Fibroblast of mammary gland (primary cell): ENCODE measurements around the gene ANKRD7.

Source experiments
- DNase-seq: peaks from one replicate; pipeline ENCODE4 v3.0.0-alpha.2; 2010; ENCODE audit warnings: low read depth
- H3K4me3 ChIP-seq: 2 replicates; pipeline ENCODE4 v1.5.1; 2011; ENCODE audit warnings: low read depth, mild to moderate bottlenecking, low read length, moderate library complexity; ENCODE audit not compliant: control insufficient read depth
- TF ChIP-seq, protein P1 (sequence below): conservative IDR thresholded peaks from 2 replicates; pipeline ENCODE4 v1.5.1; 2011; ENCODE audit warnings: low read depth, low read length, inconsistent platforms; ENCODE audit not compliant: control insufficient read depth, insufficient read depth

Gene ANKRD7

DNA sequence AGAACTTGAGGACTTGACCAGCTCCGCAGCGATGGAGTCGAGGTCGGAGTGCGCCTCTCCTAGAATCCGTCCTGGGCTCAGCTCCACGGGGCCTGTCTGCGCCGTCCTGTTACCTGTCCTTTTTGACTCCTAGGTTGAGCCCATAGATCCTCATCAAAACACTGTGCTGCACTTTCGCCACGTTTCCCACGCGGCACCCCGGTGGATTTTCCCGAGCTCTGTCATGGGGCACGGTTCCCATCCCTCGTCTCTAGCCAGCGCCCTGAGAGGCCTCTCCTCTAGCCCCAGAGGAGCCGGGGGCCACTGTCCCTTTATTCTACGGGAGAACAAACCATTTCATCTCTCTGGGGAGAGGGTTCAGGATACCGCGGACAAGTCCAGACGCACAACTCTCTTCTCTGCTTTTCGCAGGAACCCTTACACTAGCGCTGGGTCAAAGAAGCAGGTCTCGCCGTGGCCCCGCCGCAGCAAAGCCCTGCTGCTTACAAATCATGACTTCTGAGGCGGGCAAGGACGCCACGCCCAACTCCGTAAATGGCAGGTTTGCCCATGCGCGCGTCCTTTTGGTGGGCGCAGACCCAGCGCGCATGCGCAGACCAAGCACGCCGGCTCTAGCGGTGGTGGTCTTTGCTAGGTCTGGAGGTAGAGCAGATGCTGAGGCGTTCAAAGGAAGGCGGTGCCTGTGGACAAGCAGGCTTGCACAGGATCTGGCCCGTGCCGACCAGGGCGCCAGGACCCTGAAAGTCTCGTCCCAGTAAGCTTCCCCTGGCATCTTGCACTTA lies 10.3 kb upstream of the ANKRD7 start:
- DNase-seq = peak; percentile 78
- H3K4me3 ChIP-seq = peak overlapping the region; percentile 77
- TF ChIP-seq, protein P1, sequence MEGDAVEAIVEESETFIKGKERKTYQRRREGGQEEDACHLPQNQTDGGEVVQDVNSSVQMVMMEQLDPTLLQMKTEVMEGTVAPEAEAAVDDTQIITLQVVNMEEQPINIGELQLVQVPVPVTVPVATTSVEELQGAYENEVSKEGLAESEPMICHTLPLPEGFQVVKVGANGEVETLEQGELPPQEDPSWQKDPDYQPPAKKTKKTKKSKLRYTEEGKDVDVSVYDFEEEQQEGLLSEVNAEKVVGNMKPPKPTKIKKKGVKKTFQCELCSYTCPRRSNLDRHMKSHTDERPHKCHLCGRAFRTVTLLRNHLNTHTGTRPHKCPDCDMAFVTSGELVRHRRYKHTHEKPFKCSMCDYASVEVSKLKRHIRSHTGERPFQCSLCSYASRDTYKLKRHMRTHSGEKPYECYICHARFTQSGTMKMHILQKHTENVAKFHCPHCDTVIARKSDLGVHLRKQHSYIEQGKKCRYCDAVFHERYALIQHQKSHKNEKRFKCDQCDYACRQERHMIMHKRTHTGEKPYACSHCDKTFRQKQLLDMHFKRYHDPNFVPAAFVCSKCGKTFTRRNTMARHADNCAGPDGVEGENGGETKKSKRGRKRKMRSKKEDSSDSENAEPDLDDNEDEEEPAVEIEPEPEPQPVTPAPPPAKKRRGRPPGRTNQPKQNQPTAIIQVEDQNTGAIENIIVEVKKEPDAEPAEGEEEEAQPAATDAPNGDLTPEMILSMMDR = no peak

DNA sequence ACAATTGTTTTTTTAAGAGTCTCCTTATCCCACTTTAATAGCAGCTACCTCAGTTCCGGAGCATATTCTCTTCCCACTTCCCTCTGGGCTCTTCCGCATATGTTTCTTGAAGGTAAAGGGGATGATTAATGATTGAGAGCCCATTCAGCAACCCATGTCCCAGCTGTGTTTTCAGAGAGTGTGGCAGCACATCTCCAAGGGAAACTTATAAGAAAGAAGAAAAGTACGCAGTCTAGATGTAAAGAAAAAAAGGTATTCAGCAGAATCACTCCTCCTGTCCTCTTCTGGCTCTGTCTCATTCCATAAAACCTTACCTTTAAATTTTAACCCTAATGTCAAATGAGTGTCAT lies 9.7 kb upstream of the ANKRD7 start:
- DNase-seq = no peak
- TF ChIP-seq, protein P1 = no peak
- peak overlapping the region; percentile 77 for H3K4me3 ChIP-seq

DNA sequence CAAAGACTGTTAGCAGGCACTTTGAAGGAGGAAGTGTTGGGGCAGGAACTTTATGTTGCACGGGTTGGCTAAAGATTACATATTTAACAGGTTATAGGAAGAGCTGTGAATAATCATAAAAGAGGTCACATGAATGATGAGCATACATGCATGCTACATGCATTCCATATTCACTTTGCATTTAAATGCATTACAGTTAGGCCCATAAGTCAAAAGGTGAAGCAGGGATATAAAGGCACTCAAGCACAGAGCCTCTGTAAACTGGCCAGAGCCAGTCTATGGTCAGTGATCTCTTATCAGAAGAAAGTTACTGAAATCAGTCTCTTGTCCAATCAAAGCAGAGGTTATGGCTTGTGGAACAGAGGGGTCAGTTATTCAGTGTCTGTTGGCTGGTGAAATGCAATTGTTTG lies 7.3 kb upstream of the ANKRD7 start:
- TF ChIP-seq, protein P1 = no peak
- DNase-seq = no peak
- H3K4me3 ChIP-seq = no peak overlapping the region

DNA sequence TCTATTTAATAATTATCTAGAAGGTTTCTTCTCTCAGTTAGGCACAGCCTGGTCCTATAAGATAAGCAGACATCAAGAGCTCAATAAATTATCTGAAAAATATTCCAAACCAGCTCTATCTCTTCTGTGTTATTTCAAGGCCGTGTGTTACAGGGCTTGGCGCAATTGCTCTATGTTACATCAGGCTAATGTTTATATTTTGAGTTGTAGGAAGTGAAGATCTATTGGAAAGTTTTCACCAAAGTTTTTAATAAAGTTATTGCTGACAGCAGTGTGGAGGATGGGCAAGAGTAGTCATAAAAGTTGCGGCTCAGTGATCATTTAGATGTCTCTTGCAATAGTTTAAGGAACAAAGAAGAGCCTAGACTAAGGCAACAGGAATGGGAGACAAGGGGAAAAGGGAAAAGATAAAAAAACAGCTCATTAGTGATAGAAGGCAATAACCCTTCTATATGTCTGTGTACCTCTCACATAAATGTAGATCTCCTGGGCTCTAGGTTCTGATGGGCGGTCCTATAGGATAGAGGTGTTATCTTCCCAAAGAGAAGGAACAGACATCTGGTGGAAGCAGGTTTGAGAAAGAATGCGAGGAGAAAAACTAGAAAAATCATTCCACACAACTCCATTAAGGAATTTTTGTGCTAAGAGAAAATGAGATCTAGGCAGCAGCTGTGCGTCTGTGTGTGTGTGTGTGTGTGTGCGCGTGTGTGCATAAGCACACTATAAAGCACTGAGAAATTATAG lies 5.9 kb upstream of the ANKRD7 start:
- DNase-seq = no peak
- TF ChIP-seq, protein P1 = no peak
- no peak overlapping the region for H3K4me3 ChIP-seq

DNA sequence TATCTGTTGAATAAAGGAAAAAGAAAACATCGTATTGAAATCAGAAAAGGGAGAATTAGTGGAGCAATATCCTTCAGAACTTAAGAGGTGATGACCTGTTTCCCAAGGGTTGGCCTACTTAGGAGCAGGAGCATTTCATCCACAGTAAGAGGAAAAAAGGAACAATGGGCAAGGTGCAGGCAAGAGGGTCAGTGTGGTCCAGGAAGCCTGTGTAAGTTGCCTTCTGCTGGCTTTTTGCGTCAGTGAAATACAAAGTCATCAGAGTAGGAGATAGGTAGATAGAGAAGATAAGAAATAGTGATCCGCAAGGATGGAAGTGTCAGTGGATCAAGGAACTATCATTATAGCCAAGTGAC lies 5.4 kb upstream of the ANKRD7 start:
- TF ChIP-seq, protein P1 = no peak
- DNase-seq = no peak
- H3K4me3 ChIP-seq = no peak overlapping the region

DNA sequence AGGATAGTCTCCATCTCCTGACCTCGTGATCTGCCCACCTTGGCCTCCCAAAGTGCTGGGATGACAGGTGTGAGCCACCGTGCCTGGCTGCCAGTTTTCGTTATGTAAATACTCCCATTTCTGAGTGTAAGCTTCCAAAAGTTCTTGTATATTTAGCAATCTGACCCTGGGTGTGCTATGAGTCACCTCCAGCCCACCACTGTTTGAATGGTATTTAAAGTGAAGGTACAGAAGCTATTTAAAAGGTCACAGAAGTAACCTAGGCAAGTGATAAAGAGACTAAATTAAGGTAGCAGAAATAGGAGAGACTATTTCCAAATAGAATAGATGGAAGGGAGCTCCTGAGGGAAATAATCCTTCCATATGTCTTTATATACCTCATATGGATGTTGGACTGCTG lies 3.9 kb upstream of the ANKRD7 start:
- H3K4me3 ChIP-seq = no peak overlapping the region
- no peak for DNase-seq
- TF ChIP-seq, protein P1 = no peak
